Ascending aorta (tissue), 2 donors: ENCODE measurements around the gene TRAP1. TPM values are rescaled to one million over a fixed set of nuclear protein-coding genes. Genes with fewer than 3 reads are reported as not detected.

Experiments used
- DNase-seq, 2 donors: peaks; one replicate each; pipeline ENCODE4 v3.0.0-alpha.2; 2019; ENCODE audit warnings: low spot score in 2 of 2
- H3K27ac ChIP-seq, 2 donors: fragments of 200-600 bp; sonication (generic); one replicate each; pipeline ENCODE4 v1.5.1; 2016 to 2017; ENCODE audit warnings: mild to moderate bottlenecking in 1 of 2
- H3K27me3 ChIP-seq: fragments of 200-600 bp; sonication (generic); one replicate; pipeline ENCODE4 v1.5.1; 2017
- H3K36me3 ChIP-seq, 2 donors: fragments of 200-600 bp; sonication (generic); one replicate each; pipeline ENCODE4 v1.5.1; 2016
- H3K4me1 ChIP-seq, 2 donors: fragments of 200-600 bp; sonication (generic); one replicate each; pipeline ENCODE4 v1.5.1; 2016 to 2017; ENCODE audit warnings: mild to moderate bottlenecking in 1 of 2
- H3K4me3 ChIP-seq, 2 donors: fragments of 200-600 bp; sonication (generic); one replicate each; pipeline ENCODE4 v1.5.1; 2016 to 2017; ENCODE audit warnings: mild to moderate bottlenecking in 1 of 2
- H3K9me3 ChIP-seq, 2 donors: fragments of 200-600 bp; sonication (generic); one replicate each; pipeline ENCODE4 v1.5.1; 2016
- intact Hi-C: fragments of 100-400 bp; cut with DNase I; formaldehyde crosslinking; loops from one replicate; pipeline ENCODE4 v1.15.1; 2023
- total RNA-seq: library from RNA; depleted of rRNA; stranded (reverse); fragments of >200 nt; gene quantifications from one replicate; pipeline ENCODE4 v1.1.0, GENCODE V29; 2016
- TF ChIP-seq, protein P1 (sequence below), 3 experiments: fragments of 200-600 bp in 2 of 3; fragments of 450-650 bp in 1 of 3; sonication (generic) in 2 of 3; IDR thresholded peaks; one replicate each; pipeline ENCODE4 v1.5.1; 2016 to 2019; ENCODE audit warnings: antibody characterized with exemption in 3 of 3, mild to moderate bottlenecking in 1 of 3, moderate library complexity in 1 of 3

The TRAP1 gene
- total RNA-seq, 1 donor from 2014 or later = 169 TPM

DNA sequence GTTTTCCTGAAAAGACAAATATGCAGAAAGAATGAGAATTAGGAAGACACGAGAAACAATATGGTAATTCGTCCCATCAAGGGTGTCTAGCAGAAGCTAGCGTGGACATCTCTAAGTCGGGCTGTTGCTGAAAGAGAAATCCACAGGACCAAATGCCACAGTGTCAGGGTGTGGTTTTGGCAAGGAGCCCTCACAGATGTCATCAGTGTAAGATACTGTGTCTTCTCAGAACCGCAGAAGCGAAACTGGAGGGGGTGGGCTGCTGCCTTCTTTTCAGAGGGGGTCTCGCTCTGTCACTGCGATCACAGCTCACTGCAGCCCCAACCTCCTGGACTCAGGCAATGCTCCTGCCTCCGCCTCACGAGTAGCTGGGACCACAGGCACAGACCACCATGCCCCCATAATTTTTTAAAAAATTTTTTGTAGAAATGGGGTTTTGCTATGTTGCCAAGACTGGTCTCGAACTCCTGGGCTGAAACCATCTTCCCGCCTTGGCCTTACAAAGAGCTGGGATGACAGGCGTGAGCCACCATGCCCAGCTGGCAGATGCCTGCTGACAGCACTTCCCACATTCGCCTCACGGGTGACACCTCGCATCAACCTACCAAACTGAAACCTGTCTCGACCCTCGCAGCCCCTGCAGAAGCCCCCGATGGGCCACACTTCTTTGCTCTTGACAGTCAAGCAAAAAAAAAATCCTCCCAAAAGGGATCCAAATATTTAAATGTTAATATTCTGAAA is 26.2 kb downstream of the TRAP1 start:
- TF ChIP-seq, protein P1, sequence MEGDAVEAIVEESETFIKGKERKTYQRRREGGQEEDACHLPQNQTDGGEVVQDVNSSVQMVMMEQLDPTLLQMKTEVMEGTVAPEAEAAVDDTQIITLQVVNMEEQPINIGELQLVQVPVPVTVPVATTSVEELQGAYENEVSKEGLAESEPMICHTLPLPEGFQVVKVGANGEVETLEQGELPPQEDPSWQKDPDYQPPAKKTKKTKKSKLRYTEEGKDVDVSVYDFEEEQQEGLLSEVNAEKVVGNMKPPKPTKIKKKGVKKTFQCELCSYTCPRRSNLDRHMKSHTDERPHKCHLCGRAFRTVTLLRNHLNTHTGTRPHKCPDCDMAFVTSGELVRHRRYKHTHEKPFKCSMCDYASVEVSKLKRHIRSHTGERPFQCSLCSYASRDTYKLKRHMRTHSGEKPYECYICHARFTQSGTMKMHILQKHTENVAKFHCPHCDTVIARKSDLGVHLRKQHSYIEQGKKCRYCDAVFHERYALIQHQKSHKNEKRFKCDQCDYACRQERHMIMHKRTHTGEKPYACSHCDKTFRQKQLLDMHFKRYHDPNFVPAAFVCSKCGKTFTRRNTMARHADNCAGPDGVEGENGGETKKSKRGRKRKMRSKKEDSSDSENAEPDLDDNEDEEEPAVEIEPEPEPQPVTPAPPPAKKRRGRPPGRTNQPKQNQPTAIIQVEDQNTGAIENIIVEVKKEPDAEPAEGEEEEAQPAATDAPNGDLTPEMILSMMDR (IDR thresholded peaks at IDR 0.05) = no peak
- Histone ChIP-seq H3K27ac (peak overlapping the region in 1 of 2 donors; percentile 63), H3K9me3 (no peaks in the 10 kb centered on the region), H3K4me1 (peaks cover 0 to 9% of the 10 kb centered on the region in 2 donors), H3K27me3 (no peaks in the 10 kb centered on the region), H3K4me3 (peak overlapping the region; percentile 39 to 62), H3K36me3 (peaks cover 4 to 19% of the 10 kb centered on the region in 2 donors)
- DNase-seq = no peak
- intact Hi-C loops = loop anchor here (1.0 kb wide), 1 partner anchor 189 kb away; the partner anchor contains the start of gene CREBBP

DNA sequence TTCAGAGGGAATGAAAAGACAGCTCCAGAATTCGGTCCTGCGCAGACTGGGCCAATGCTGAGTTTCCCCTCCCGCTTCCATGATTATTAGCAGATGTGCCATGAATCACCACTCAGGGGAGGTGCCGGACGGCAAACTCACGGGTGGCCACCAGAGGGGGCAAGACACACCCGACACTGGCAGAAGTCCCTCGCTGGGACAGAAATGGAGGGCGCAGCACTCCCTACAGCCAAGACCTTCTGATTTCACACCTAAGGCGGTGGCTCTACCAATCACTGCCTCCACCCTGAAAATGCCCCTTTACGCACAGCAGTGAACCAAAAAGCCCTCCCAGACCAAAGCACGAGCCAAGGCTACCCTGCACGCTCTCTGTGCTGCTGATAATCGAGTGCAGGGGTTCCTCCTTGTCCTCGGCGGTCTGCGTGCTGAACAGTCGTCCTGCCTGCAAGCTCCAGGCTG is 26.8 kb downstream of the TRAP1 start:
- peak overlapping the region; percentile 39 to 62 for H3K4me3 ChIP-seq
- TF ChIP-seq, protein P1 (IDR thresholded peaks at IDR 0.05) = peak; percentile 85 to 94 (median 88)

DNA sequence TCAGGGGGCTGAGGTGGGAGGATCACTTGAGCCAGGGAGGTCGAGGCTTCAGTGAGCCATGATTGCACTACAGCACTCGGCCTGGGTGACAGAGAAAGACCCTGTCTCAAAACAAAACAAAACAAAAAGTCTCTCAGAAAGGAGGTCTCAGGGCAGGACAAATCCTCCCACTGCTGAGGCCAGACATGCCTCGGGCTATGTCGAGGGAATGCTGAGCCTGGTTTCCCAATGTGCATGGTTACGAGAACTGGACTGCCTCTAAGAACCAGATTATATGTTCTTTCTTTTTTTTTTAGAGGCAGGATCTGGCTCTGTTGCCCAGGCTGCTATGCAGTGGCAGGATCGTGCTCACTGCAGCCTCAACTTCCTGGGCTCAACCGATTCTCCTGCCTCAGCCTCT is 27.6 kb downstream of the TRAP1 start:
- peaks cover 0 to 9% of the 10 kb centered on the region in 2 donors for H3K4me1 ChIP-seq
- H3K27me3 ChIP-seq = no peaks in the 10 kb centered on the region
- TF ChIP-seq, protein P1 (IDR thresholded peaks at IDR 0.05) = no peak
- DNase-seq = no peak
- H3K4me3 ChIP-seq = no peak overlapping the region
- H3K27ac ChIP-seq = peak overlapping the region; percentile 41 to 54
- peaks cover 14 to 33% of the 10 kb centered on the region in 2 donors for H3K36me3 ChIP-seq
- intact Hi-C loops = loop anchor here (1.0 kb wide), 1 partner anchor 191 kb away; the partner anchor contains the start of gene CREBBP
- no peaks in the 10 kb centered on the region for H3K9me3 ChIP-seq

More for the DNA sequence above, 26.8 kb downstream of the TRAP1 start:
- Histone ChIP-seq H3K9me3 (no peaks in the 10 kb centered on the region), H3K27ac (peak overlapping the region in 1 of 2 donors; percentile 63), H3K27me3 (no peaks in the 10 kb centered on the region), H3K36me3 (peaks cover 9 to 25% of the 10 kb centered on the region in 2 donors), H3K4me1 (peaks cover 0 to 9% of the 10 kb centered on the region in 2 donors)
- peak; percentile 73 to 97 for DNase-seq
- intact Hi-C loops = loop anchor here (1.0 kb wide), 1 partner anchor 190 kb away; the partner anchor contains the start of gene CREBBP

DNA sequence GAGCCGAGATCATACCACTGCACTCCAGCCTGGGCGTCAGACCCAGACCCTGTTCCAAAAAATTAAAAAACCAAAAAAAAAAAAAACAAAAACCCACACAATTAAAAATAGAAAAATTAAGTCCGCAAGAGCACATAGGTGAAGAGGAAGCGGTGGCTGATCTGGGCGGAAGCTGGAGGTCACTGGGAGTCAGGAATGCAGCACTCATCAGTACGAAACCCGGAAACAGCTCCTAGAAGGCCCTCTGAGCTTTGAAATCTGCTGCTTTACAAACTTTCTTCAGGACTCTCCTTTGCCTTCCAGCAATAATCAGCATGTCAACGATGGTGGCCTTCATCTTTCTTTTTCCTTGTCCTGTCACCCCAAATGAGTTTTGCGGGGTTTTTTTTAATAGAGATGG is 29.5 kb downstream of the TRAP1 start:
- TF ChIP-seq, protein P1 (IDR thresholded peaks at IDR 0.05) = no peak
- intact Hi-C loops = no loop called here
- H3K27ac ChIP-seq = no peak overlapping the region
- peaks cover 0 to 9% of the 10 kb centered on the region in 2 donors for H3K4me1 ChIP-seq
- H3K4me3 ChIP-seq = no peak overlapping the region
- H3K36me3 ChIP-seq = peaks cover 24 to 48% of the 10 kb centered on the region in 2 donors
- DNase-seq = no peak
- no peaks in the 10 kb centered on the region for H3K27me3 ChIP-seq
- no peaks in the 10 kb centered on the region for H3K9me3 ChIP-seq

DNA sequence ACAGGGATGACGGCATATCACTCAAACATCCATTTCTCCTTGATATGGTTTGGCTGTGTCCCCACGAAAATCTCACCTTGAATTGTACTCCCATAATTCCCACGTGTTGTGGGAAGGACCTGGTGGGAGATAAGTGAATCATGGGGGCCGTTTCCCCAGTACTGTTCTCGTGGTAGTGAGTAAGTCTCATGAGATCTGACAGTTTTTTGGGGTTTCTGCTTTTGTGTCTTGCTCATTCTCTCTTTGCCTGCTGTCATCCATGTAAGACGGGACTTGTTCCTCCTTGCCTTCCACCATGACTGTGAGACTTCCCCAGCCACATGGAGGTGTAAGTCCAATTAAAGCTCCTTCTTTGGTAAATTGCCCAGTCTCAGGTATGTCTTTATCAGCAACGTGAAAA is 30.3 kb downstream of the TRAP1 start:
- no peak overlapping the region for H3K4me3 ChIP-seq
- no peaks in the 10 kb centered on the region for H3K27me3 ChIP-seq
- H3K9me3 ChIP-seq = no peaks in the 10 kb centered on the region
- TF ChIP-seq, protein P1 (IDR thresholded peaks at IDR 0.05) = no peak
- no peak for DNase-seq
- peaks cover 0 to 9% of the 10 kb centered on the region in 2 donors for H3K4me1 ChIP-seq
- intact Hi-C loops = no loop called here
- H3K27ac ChIP-seq = no peak overlapping the region
- H3K36me3 ChIP-seq = peaks cover 26 to 55% of the 10 kb centered on the region in 2 donors
